B cell (primary cell): ENCODE results near the gene PPP3CA. TPM values are rescaled to one million over a fixed set of nuclear protein-coding genes. Genes with fewer than 3 reads are reported as not detected.

ENCODE experiments used
- ATAC-seq: fragments of 200-7000 bp; cut with Tn5 transposase; one replicate; pipeline ENCODE4 v1.10.0; 2021; ENCODE audit warnings: low read depth, mild to moderate bottlenecking, moderate number of reproducible peaks, moderate library complexity
- CTCF ChIA-PET: fragments of 350-600 bp; sonication (Branson Sonifier 250); formaldehyde crosslinking; loops from one replicate; lab custom pipeline; 2021; ENCODE audit warnings: antibody characterized with exemption, inconsistent platforms; lab: Charles Lee
- POLR2A ChIA-PET: fragments of 350-600 bp; sonication (Branson Sonifier 250); formaldehyde crosslinking; loops from one replicate; lab custom pipeline; 2021; ENCODE audit warnings: antibody characterized with exemption; lab: Charles Lee
- DNase-seq: peaks from one replicate; pipeline ENCODE4 v3.0.0; 2013
- H2AFZ ChIP-seq: 2 replicates; pipeline ENCODE4 v1.6.1; 2012; ENCODE audit warnings: mild to moderate bottlenecking, low read depth, low read length; ENCODE audit not compliant: insufficient read depth, poor library complexity, severe bottlenecking
- H3K27ac ChIP-seq, 2 donors: 1 replicate in 1 of 2; 2 replicates in 1 of 2; pipeline ENCODE4 v1.5.1; 2012 to 2013; ENCODE audit warnings: low read length in 2 of 2, mild to moderate bottlenecking in 2 of 2, moderate library complexity in 1 of 2
- H3K27me3 ChIP-seq, 4 experiments: fragments of 200-600 bp in 1 of 4; sonication (generic) in 1 of 4; replicated peaks in 1 of 4; 1 replicate in 2 of 4; 2 replicates in 2 of 4; pipeline versions ENCODE4 v1.6.1 to v1.7.0; 2013 to 2016; ENCODE audit warnings: low read length in 3 of 4, mild to moderate bottlenecking in 2 of 4, mixed read lengths in 1 of 4, moderate library complexity in 1 of 4; ENCODE audit not compliant: insufficient read depth in 4 of 4, control insufficient read depth in 3 of 4; ENCODE audit errors: control extremely low read depth in 1 of 4
- H3K36me3 ChIP-seq, 2 experiments: replicated peaks in 1 of 2; 1 replicate in 1 of 2; 2 replicates in 1 of 2; pipeline versions ENCODE4 v1.6.1 to v1.7.1; 2013; ENCODE audit warnings: low read length in 1 of 2; ENCODE audit not compliant: insufficient read depth in 2 of 2, control insufficient read depth in 1 of 2; ENCODE audit errors: control extremely low read depth in 1 of 2, extremely low read depth in 1 of 2
- H3K4me1 ChIP-seq, 2 donors: fragments of 200-600 bp in 1 of 2; sonication (generic) in 1 of 2; 1 replicate in 1 of 2; 2 replicates in 1 of 2; pipeline versions ENCODE4 v1.5.1 to v1.6.1; 2013 to 2017; ENCODE audit warnings: low read length in 2 of 2; ENCODE audit not compliant: control insufficient read depth in 2 of 2, insufficient read depth in 2 of 2
- H3K4me2 ChIP-seq: replicated peaks from 2 replicates; pipeline ENCODE3; 2012; ENCODE audit warnings: mild to moderate bottlenecking, low read depth, low read length; ENCODE audit not compliant: poor library complexity, severe bottlenecking
- H3K4me3 ChIP-seq, 5 experiments: fragments of 200-600 bp in 1 of 5; sonication (generic) in 1 of 5; 1 replicate in 3 of 5; 2 replicates in 2 of 5; pipeline versions ENCODE4 v1.5.1 to v1.7.0; 2011 to 2016; ENCODE audit warnings: low read length in 4 of 5, mild to moderate bottlenecking in 4 of 5, low read depth in 2 of 5, control low read depth in 1 of 5, moderate library complexity in 1 of 5; ENCODE audit not compliant: insufficient read depth in 1 of 5; ENCODE audit errors: control extremely low read depth in 1 of 5, extremely low read depth in 1 of 5
- H3K79me2 ChIP-seq: fragments of 200-600 bp; sonication (generic); one replicate; pipeline ENCODE4 v1.6.0; 2016; ENCODE audit warnings: low read length; ENCODE audit not compliant: control insufficient read depth, insufficient read depth
- H3K9ac ChIP-seq: fragments of 200-600 bp; sonication (generic); 2 replicates; pipeline ENCODE4 v1.6.1; 2017; ENCODE audit warnings: mild to moderate bottlenecking, low read length, moderate library complexity
- H3K9me3 ChIP-seq, 3 donors: one replicate each; pipeline versions ENCODE4 v1.6.1 to v1.7.1; 2013; ENCODE audit warnings: low read length in 2 of 3; ENCODE audit not compliant: control insufficient read depth in 2 of 3, insufficient read depth in 1 of 3; ENCODE audit errors: control extremely low read depth in 1 of 3
- H4K20me1 ChIP-seq: 2 replicates; pipeline ENCODE4 v1.6.0; 2012; ENCODE audit warnings: mild to moderate bottlenecking, low read length; ENCODE audit not compliant: insufficient read depth, control insufficient read depth, poor library complexity, severe bottlenecking
- H3K27ac Mint-ChIP-seq: one replicate; pipeline ENCODE4 v1.8.0; 2021; ENCODE audit warnings: mixed read lengths
- H3K27me3 Mint-ChIP-seq: one replicate; pipeline ENCODE4 v1.8.0; 2021; ENCODE audit warnings: mixed read lengths
- H3K4me1 Mint-ChIP-seq: one replicate; pipeline ENCODE4 v1.8.0; 2021; ENCODE audit warnings: mixed read lengths
- H3K4me3 Mint-ChIP-seq: one replicate; pipeline ENCODE4 v1.8.0; 2021; ENCODE audit warnings: mixed read lengths
- H3K9me3 Mint-ChIP-seq: one replicate; pipeline ENCODE4 v1.8.0; 2022; ENCODE audit warnings: mixed read lengths; ENCODE audit not compliant: insufficient read depth
- CTCF ChIP-seq: fragments of 200-600 bp; IDR thresholded peaks from one replicate; pipeline ENCODE4 v1.8.0; 2022; ENCODE audit warnings: antibody characterized with exemption, mild to moderate bottlenecking
- EZH2 ChIP-seq: IDR thresholded peaks from 2 replicates; pipeline ENCODE4 v1.6.1; 2012; ENCODE audit warnings: borderline replicate concordance, low read depth, mild to moderate bottlenecking, moderate library complexity, low read length; ENCODE audit not compliant: insufficient read depth, poor library complexity, severe bottlenecking
- WGBS: methylation state at CpG from one replicate; pipeline ENCODE4 v1.1.5; 2013; ENCODE audit warnings: missing lambda C conversion rate; ENCODE audit not compliant: insufficient coverage; 5-methylcytosine and 5-hydroxymethylcytosine counted together
- intact Hi-C: fragments of 100-400 bp; cut with micrococcal nuclease; formaldehyde crosslinking; loops from one replicate; pipeline ENCODE4 v1.10.0; 2022
- polyA plus RNA-seq: library from polyadenylated mRNA; depleted of rRNA; stranded (reverse); fragments of >200 nt; gene quantifications from 2 replicates; pipeline ENCODE4 v1.2.3, GENCODE V29; 2012
- total RNA-seq, 2 donors: library from RNA; stranded (reverse); fragments of 120-200 nt in 1 of 2; gene quantifications; 1 replicate in 1 of 2; 2 replicates in 1 of 2; pipeline versions ENCODE4 v1.2.3 to v1.2.4, GENCODE V29; 2013 to 2022

PPP3CA gene
- total and polyA plus RNA-seq, 2 donors (not counting 1 experiment from before 2014, with no cell fraction given), result 14.3 to 85.1 TPM

GRCh38 chr4:101221294-101221693, 126.0 kb downstream of the PPP3CA start:
- Mint-ChIP-seq H3K9me3 (no peaks in the 10 kb centered on the region), H3K4me3 (no peak overlapping the region), H3K4me1 (peaks cover 72% of the 10 kb centered on the region), H3K27me3 (no peaks in the 10 kb centered on the region), H3K27ac (no peak overlapping the region)
- H3K4me1 ChIP-seq, result peaks cover 0 to 8% of the 10 kb centered on the region in 2 donors
- intact Hi-C loops, result no loop called here
- POLR2A ChIA-PET, result no interaction called here
- no peak overlapping the region for H3K27ac ChIP-seq
- peaks cover 70% of the 10 kb centered on the region for H3K79me2 ChIP-seq
- peaks cover 22% of the 10 kb centered on the region for H4K20me1 ChIP-seq
- CTCF ChIA-PET, result no interaction called here
- no peak for DNase-seq
- H3K4me2 ChIP-seq, result no peak overlapping the region
- no CpG with 5 or more reads among the region's 2 CpGs for whole genome bisulfite sequencing
- no peak overlapping the region for H2AFZ ChIP-seq
- no peaks in the 10 kb centered on the region for H3K36me3 ChIP-seq
- H3K4me3 ChIP-seq, result no peak overlapping the region
- no peak for ATAC-seq
- TF ChIP-seq CTCF (no peak), EZH2 (no peak)
- H3K27me3 ChIP-seq, result no peaks in the 10 kb centered on the region
- no peak overlapping the region for H3K9ac ChIP-seq
- H3K9me3 ChIP-seq, result no peaks in the 10 kb centered on the region

GRCh38 chr4:101218894-101219293, 128.4 kb downstream of the PPP3CA start:
- H3K9me3 Mint-ChIP-seq, result no peaks in the 10 kb centered on the region
- DNase-seq (no peak), ATAC-seq (no peak)
- Histone ChIP-seq H4K20me1 (peaks cover 24% of the 10 kb centered on the region), H3K9me3 (no peaks in the 10 kb centered on the region), H3K27me3 (no peaks in the 10 kb centered on the region), H3K4me3 (no peak overlapping the region), H3K9ac (no peak overlapping the region), H2AFZ (no peak overlapping the region), H3K36me3 (no peaks in the 10 kb centered on the region), H3K27ac (no peak overlapping the region), H3K4me2 (no peak overlapping the region), H3K4me1 (peaks cover 0 to 8% of the 10 kb centered on the region in 2 donors), H3K79me2 (peaks cover 73% of the 10 kb centered on the region)
- H3K27me3 Mint-ChIP-seq, result no peaks in the 10 kb centered on the region
- intact Hi-C loops, result loop anchor here (5.0 kb wide), 1 partner anchor 42 kb away; no protein-coding TSS in a partner anchor
- POLR2A ChIA-PET, result no interaction called here
- TF ChIP-seq EZH2 (no peak), CTCF (no peak)
- WGBS, result no CpG with 5 or more reads among the region's 1 CpG
- no peak overlapping the region for H3K27ac Mint-ChIP-seq
- peaks cover 63% of the 10 kb centered on the region for H3K4me1 Mint-ChIP-seq
- no peak overlapping the region for H3K4me3 Mint-ChIP-seq
- CTCF ChIA-PET, result no interaction called here
